Spleen (tissue), 11 donors: ENCODE data around the gene EPN2. TPM values are rescaled to one million over a fixed set of nuclear protein-coding genes. Genes with fewer than 3 reads are reported as not detected.

Experiments
- DNase-seq: peaks from one replicate; pipeline ENCODE4 v3.0.0-alpha.2; 2020
- H3K27ac ChIP-seq, 8 donors: fragments of 200-600 bp; sonication (generic) in 7 of 8; 1 replicate in 4 of 8; 2 replicates in 4 of 8; pipeline versions ENCODE4 v1.5.0 to v1.8.0; 2016 to 2021; ENCODE audit warnings: inconsistent platforms in 4 of 8, mild to moderate bottlenecking in 4 of 8, moderate library complexity in 1 of 8
- H3K27me3 ChIP-seq, 7 donors: fragments of 200-600 bp; sonication (generic) in 6 of 7; replicated peaks in 1 of 7; 1 replicate in 4 of 7; 2 replicates in 3 of 7; pipeline versions ENCODE4 v1.5.0 to v1.8.0; 2016 to 2021; ENCODE audit warnings: inconsistent platforms in 3 of 7, mild to moderate bottlenecking in 1 of 7
- H3K36me3 ChIP-seq, 6 donors: fragments of 200-600 bp; sonication (generic) in 5 of 6; 1 replicate in 4 of 6; 2 replicates in 2 of 6; pipeline versions ENCODE4 v1.5.0 to v1.8.0; 2016 to 2021; ENCODE audit warnings: inconsistent platforms in 2 of 6
- H3K4me1 ChIP-seq, 6 donors: fragments of 200-600 bp; sonication (generic) in 5 of 6; 1 replicate in 3 of 6; 2 replicates in 3 of 6; pipeline versions ENCODE4 v1.5.0 to v1.8.0; 2016 to 2021; ENCODE audit warnings: inconsistent platforms in 3 of 6
- H3K4me3 ChIP-seq, 8 donors: fragments of 200-600 bp; sonication (generic) in 7 of 8; 1 replicate in 4 of 8; 2 replicates in 4 of 8; pipeline versions ENCODE4 v1.5.0 to v1.8.0; 2016 to 2021; ENCODE audit warnings: inconsistent platforms in 4 of 8, mild to moderate bottlenecking in 4 of 8, moderate library complexity in 2 of 8
- H3K9me3 ChIP-seq, 8 donors: fragments of 200-600 bp; sonication (generic) in 7 of 8; 1 replicate in 4 of 8; 2 replicates in 4 of 8; pipeline versions ENCODE4 v1.5.0 to v1.8.0; 2016 to 2021; ENCODE audit warnings: inconsistent platforms in 4 of 8
- POLR2A ChIP-seq, 3 donors: fragments of 450-650 bp; IDR thresholded peaks; one replicate each; pipeline ENCODE4 v1.5.1; 2017; ENCODE audit warnings: antibody characterized with exemption in 3 of 3, mild to moderate bottlenecking in 1 of 3
- POLR2AphosphoS5 ChIP-seq, 3 donors: sonication (generic); formaldehyde crosslinking; IDR thresholded peaks; one replicate each; pipeline ENCODE4 v1.5.1; 2017; ENCODE audit warnings: antibody characterized with exemption in 3 of 3
- WGBS, 5 donors: extraction: QIAGEN DNeasy Blood & Tissue Kit in 3 of 5; methylation state at CpG; one replicate each; pipeline versions ENCODE4 v1.1.5 to v1.1.7; 2013 to 2018; 5-methylcytosine and 5-hydroxymethylcytosine counted together
- intact Hi-C: fragments of 100-400 bp; cut with DNase I; formaldehyde crosslinking; loops from one replicate; pipeline ENCODE4 v1.15.0; 2023; ENCODE audit warnings: low total_unique reads
- polyA plus RNA-seq, 3 donors: library from polyadenylated mRNA; stranded (reverse); fragments of 200-250 nt; gene quantifications; one replicate each; pipeline ENCODE4 v1.2.1, GENCODE V29; 2013
- total RNA-seq, 7 donors: library from RNA; depleted of rRNA in 3 of 7; stranded (reverse); fragments of >200 nt in 3 of 7; fragmentation: NEBNext Ultra II Directional in 4 of 7; extraction: Animal tissue kit (Norgen Biotek cat#: 25700) in 4 of 7; gene quantifications; one replicate each; pipeline versions ENCODE4 v1.1.0 to v1.2.1, GENCODE V29; 2016 to 2021
- TF ChIP-seq, protein P1 (sequence below), 11 experiments: fragments of 200-600 bp in 7 of 11; fragments of 450-650 bp in 4 of 11; sonication (generic) in 4 of 11; IDR thresholded peaks in 8 of 11; conservative IDR thresholded peaks in 3 of 11; 1 replicate in 7 of 11; 2 replicates in 4 of 11; pipeline versions ENCODE4 v1.4.0 to v1.8.0; 2016 to 2021; ENCODE audit warnings: antibody characterized with exemption in 11 of 11, inconsistent platforms in 4 of 11, mild to moderate bottlenecking in 1 of 11
- donor health status: healthy with polysubstance abuse.
- donor health status: DM: no; HTN: no; CAD: no; lungs with moderate emphysema.
- donor health status: DM: no; HTN: no; CAD: no.
- donor health status: Bipolar disorder and iron deficiency.
- donor health status: healthy.
- donor health status: DM: no; HTN: no; CAD: no.
- donor health status: DM: yes; HTN: yes; CAD: no.

The EPN2 gene
- total and polyA plus RNA-seq, 10 donors = 5.4 to 59.6 (median 31.5) TPM

DNA sequence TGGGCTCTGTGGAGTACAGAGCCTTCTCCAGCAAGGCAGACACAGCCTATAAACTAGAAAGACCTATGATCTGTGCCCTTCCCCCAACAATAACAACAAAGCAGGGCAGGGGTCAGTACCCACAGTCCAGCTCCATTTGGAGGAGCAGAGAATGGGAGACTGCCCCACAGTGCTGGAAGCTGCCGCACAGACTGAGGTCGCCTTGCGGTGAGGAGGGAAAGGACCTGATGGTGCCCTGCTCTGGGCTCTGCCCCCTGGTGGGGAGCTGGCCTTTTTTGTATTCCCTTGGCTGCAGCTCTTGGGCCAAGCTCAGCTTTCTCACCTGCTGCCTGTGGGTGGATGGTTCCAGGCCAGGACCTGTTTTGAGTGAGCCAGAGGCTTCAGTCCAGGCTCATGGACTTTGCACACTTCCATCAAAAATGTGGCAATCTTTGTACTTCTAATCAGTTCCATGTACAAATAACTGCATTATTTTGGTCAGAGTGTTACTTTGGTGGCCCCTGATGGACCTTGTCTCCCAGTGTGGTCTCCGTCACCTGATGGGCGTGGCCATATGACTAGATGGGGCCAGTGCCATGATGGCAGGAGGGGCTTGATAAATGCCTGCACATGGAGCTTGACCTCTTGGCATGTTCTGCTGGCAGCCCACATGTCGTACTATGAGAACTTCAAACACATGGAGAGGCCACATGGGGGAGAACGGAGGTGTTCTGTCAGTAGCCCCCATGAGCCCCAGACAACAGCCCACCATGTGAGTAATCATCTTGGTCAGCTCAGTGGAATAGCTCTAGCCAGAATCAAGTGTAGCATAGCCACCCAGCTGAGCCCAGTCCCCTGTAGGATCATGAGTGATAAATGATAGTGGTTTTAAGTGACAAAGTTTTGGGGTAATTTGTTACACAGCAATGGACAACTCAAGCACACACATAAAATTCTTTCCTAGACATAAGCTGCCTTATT, 101.1 kb downstream of the EPN2 start:
- peaks cover 0 to 16% (median 0%) of the 10 kb centered on the region in 7 donors for H3K27me3 ChIP-seq
- peak overlapping the region in 4 of 8 donors; percentile 21 to 44 (median 36) for H3K27ac ChIP-seq
- WGBS, 5 donors = 50 to 91% (median 61%) methylated on average over 4 to 7 of the region's 7 CpGs
- no peaks in the 10 kb centered on the region for H3K9me3 ChIP-seq
- no peak overlapping the region for H3K4me3 ChIP-seq
- peak; percentile 90 for DNase-seq
- H3K36me3 ChIP-seq = peaks cover 0 to 12% (median 0%) of the 10 kb centered on the region in 6 donors
- intact Hi-C loops = no loop called here
- no peak for TF ChIP-seq POLR2A (IDR thresholded peaks at IDR 0.05)
- peak in 2 of 3 donors; percentile 11 to 49 for TF ChIP-seq POLR2AphosphoS5 (IDR thresholded peaks at IDR 0.05)
- TF ChIP-seq, protein P1, sequence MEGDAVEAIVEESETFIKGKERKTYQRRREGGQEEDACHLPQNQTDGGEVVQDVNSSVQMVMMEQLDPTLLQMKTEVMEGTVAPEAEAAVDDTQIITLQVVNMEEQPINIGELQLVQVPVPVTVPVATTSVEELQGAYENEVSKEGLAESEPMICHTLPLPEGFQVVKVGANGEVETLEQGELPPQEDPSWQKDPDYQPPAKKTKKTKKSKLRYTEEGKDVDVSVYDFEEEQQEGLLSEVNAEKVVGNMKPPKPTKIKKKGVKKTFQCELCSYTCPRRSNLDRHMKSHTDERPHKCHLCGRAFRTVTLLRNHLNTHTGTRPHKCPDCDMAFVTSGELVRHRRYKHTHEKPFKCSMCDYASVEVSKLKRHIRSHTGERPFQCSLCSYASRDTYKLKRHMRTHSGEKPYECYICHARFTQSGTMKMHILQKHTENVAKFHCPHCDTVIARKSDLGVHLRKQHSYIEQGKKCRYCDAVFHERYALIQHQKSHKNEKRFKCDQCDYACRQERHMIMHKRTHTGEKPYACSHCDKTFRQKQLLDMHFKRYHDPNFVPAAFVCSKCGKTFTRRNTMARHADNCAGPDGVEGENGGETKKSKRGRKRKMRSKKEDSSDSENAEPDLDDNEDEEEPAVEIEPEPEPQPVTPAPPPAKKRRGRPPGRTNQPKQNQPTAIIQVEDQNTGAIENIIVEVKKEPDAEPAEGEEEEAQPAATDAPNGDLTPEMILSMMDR (IDR thresholded peaks at IDR 0.05 in 8 of 11, conservative IDR thresholded peaks at IDR 0.05 in 3 of 11) = peak; percentile 70 to 89 (median 79)
- peaks cover 6 to 54% (median 16%) of the 10 kb centered on the region in 6 donors for H3K4me1 ChIP-seq

DNA sequence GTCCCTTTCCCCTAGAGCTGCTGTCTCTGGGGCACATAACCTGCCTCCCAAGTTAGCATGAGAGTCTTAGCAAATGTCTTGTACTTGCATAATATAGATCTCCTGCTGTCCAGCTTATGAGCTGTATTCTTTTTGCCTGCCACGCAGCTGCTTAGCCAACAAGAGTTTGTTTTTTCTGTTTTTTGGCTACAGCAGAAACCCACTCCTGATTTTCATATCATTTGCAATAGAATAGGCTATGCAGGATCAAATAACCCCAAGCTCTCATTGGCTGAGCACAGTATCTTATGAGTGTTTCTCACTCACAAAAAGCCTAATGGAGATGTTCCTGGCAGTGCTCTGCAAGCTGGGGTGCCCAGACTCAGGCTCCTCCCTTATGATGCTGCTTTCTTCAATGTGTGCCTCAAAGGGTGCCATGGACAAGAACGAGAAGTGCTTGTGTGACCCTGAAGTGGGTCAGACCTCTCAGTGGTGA, 102.2 kb downstream of the EPN2 start:
- H3K27ac ChIP-seq = no peak overlapping the region
- H3K36me3 ChIP-seq = peaks cover 0 to 6% (median 0%) of the 10 kb centered on the region in 6 donors
- intact Hi-C loops = no loop called here
- WGBS, 5 donors = 72 to 90% (median 80%) methylated on average over 2 of the region's 2 CpGs
- no peak overlapping the region for H3K4me3 ChIP-seq
- no peak for DNase-seq
- H3K9me3 ChIP-seq = no peaks in the 10 kb centered on the region
- TF ChIP-seq, protein P1 (IDR thresholded peaks at IDR 0.05 in 8 of 11, conservative IDR thresholded peaks at IDR 0.05 in 3 of 11) = no peak
- peaks cover 6 to 58% (median 20%) of the 10 kb centered on the region in 6 donors for H3K4me1 ChIP-seq
- H3K27me3 ChIP-seq = peaks cover 0 to 12% (median 0%) of the 10 kb centered on the region in 7 donors

DNA sequence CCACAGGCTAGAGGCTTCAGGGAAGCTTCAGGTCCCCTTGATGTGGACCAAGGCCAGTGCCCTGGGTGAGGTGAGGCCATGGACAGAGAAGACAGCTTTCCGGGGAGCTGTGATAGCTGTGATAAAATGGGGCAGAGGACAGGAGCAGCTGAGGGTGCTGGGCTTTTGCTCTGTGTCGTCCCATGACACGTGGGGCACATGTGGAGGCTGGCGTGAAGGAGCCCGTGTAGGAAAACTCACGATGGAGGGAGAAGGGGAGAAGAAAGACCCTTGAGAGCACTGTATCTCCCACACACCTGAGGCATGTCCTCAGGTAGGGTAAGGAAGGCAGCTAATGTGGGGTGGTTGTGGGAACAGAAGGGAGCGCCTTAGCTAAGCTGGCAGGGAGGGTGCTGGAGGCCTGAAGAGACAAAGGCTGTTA, 104.1 kb downstream of the EPN2 start:
- no peak for DNase-seq
- H3K27ac ChIP-seq = no peak overlapping the region
- TF ChIP-seq POLR2AphosphoS5 (IDR thresholded peaks at IDR 0.05) (no peak), POLR2A (IDR thresholded peaks at IDR 0.05) (no peak)
- TF ChIP-seq, protein P1 (IDR thresholded peaks at IDR 0.05 in 8 of 11, conservative IDR thresholded peaks at IDR 0.05 in 3 of 11) = no peak
- H3K36me3 ChIP-seq = peaks cover 0 to 1% (median 0%) of the 10 kb centered on the region in 6 donors
- peaks cover 6 to 61% (median 20%) of the 10 kb centered on the region in 6 donors for H3K4me1 ChIP-seq
- H3K27me3 ChIP-seq = peaks cover 0 to 10% (median 0%) of the 10 kb centered on the region in 7 donors
- WGBS, 5 donors = 72 to 83% (median 77%) methylated on average over 7 of the region's 7 CpGs
- intact Hi-C loops = no loop called here
- H3K4me3 ChIP-seq = no peak overlapping the region
- no peaks in the 10 kb centered on the region for H3K9me3 ChIP-seq
